Measurements from ENCODE around the gene SSTR4. TPM values are rescaled to one million over a fixed set of nuclear protein-coding genes. Genes with fewer than 3 reads are reported as not detected.

The SSTR4 gene
- total and polyA plus RNA-seq, 2 donors (not counting 1 experiment from before 2014, with no cell fraction given), result not detected

- Histone ChIP-seq H3K27me3 (ENCODE audit: control insufficient read depth, insufficient read depth, low read length) (peaks cover 2% of the 10 kb centered on the region), H3K36me3 (ENCODE audit: control insufficient read depth, insufficient read depth, low read length) (no peaks in the 10 kb centered on the region), H3K4me1 (ENCODE audit: control insufficient read depth, extremely low read depth, insufficient read depth, low read length) (peaks cover 3% of the 10 kb centered on the region), H3K27ac (ENCODE audit: insufficient read depth, low read length) (no peak overlapping the region), H3K9ac (ENCODE audit: insufficient read depth, low read length) (no peak overlapping the region), H3K9me3 (ENCODE audit: control insufficient read depth, insufficient read depth, low read depth, low read length) (no peaks in the 10 kb centered on the region), H3K4me2 (ENCODE audit: extremely low read depth, insufficient read depth, low read length) (no peak overlapping the region), H3K79me2 (ENCODE audit: control insufficient read depth, insufficient read depth, low read length) (no peaks in the 10 kb centered on the region), H2AFZ (ENCODE audit: low read length) (no peak overlapping the region), H4K20me1 (ENCODE audit: control insufficient read depth, extremely low read depth, insufficient read depth, low read length) (no peaks in the 10 kb centered on the region), H3K4me3 (replicated peaks in 1 of 4; ENCODE audit: control extremely low read depth in 1 of 4, insufficient read depth in 1 of 4, low read depth in 3 of 4, low read length in 4 of 4) (no peak overlapping the region)
- no peak for DNase-seq (ENCODE audit: low read depth in 2 of 2)
- TF ChIP-seq, protein P1, sequence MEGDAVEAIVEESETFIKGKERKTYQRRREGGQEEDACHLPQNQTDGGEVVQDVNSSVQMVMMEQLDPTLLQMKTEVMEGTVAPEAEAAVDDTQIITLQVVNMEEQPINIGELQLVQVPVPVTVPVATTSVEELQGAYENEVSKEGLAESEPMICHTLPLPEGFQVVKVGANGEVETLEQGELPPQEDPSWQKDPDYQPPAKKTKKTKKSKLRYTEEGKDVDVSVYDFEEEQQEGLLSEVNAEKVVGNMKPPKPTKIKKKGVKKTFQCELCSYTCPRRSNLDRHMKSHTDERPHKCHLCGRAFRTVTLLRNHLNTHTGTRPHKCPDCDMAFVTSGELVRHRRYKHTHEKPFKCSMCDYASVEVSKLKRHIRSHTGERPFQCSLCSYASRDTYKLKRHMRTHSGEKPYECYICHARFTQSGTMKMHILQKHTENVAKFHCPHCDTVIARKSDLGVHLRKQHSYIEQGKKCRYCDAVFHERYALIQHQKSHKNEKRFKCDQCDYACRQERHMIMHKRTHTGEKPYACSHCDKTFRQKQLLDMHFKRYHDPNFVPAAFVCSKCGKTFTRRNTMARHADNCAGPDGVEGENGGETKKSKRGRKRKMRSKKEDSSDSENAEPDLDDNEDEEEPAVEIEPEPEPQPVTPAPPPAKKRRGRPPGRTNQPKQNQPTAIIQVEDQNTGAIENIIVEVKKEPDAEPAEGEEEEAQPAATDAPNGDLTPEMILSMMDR (conservative IDR thresholded peaks at IDR 0.05 in 1 of 2, IDR thresholded peaks at IDR 0.05 in 1 of 2; ENCODE audit: low read depth in 1 of 2, low read length in 2 of 2), result no peak
- no peak for TF ChIP-seq EZH2 (IDR thresholded peaks at IDR 0.05; ENCODE audit: low read length, missing control alignments)
Observed at GRCh38 chr20:23066772-23067171, 31.7 kb downstream of the SSTR4 start.

DNA sequence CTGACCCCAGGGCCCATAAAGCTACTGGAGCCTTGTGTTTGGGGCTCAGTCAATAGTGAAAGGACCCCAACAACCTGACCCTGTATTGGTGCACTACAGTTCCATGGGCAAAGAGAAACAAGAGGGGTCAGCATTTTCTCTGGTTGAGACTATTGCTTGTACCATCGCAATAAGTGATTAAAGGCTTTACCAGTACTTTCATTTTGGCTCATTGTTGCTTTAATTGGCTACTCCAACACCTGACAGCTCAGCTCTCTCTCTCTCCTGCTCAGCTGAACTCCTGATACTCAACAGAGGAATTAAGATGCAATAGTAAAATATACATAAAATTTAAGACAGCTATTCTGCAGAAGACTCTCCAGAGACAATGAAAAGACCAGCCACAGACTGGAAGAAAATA lies 33.2 kb downstream of the SSTR4 start:
- no peaks in the 10 kb centered on the region for H3K9me3 ChIP-seq (ENCODE audit: control insufficient read depth, insufficient read depth, low read depth, low read length)

DNA sequence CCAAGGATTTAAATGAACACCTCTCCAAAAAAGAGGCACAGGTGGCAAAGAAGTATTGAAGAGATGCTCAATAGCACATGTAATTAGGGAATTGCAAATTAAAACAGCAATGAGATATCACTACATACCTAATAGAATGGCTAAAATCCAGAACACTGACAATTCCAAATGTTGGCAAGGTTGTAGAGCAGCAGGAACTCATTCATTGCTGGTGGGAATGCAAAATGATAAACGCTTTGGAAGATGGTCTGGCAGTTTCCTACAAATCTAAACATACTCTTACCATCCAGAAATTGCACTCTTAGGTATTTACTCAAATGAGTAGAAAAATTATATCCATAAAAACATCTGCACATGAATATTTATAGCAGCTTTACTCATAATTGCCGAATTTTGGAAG lies 34.0 kb downstream of the SSTR4 start:
- Histone ChIP-seq H3K27me3 (ENCODE audit: control insufficient read depth, insufficient read depth, low read length) (peaks cover 2% of the 10 kb centered on the region), H4K20me1 (ENCODE audit: control insufficient read depth, extremely low read depth, insufficient read depth, low read length) (no peaks in the 10 kb centered on the region), H3K9ac (ENCODE audit: insufficient read depth, low read length) (no peak overlapping the region), H3K36me3 (ENCODE audit: control insufficient read depth, insufficient read depth, low read length) (no peaks in the 10 kb centered on the region), H3K4me2 (ENCODE audit: extremely low read depth, insufficient read depth, low read length) (no peak overlapping the region), H3K9me3 (ENCODE audit: control insufficient read depth, insufficient read depth, low read depth, low read length) (no peaks in the 10 kb centered on the region), H3K79me2 (ENCODE audit: control insufficient read depth, insufficient read depth, low read length) (no peaks in the 10 kb centered on the region), H3K4me1 (ENCODE audit: control insufficient read depth, extremely low read depth, insufficient read depth, low read length) (no peaks in the 10 kb centered on the region), H2AFZ (ENCODE audit: low read length) (no peak overlapping the region), H3K27ac (ENCODE audit: insufficient read depth, low read length) (no peak overlapping the region), H3K4me3 (replicated peaks in 1 of 4; ENCODE audit: control extremely low read depth in 1 of 4, insufficient read depth in 1 of 4, low read depth in 3 of 4, low read length in 4 of 4) (no peak overlapping the region)
- TF ChIP-seq, protein P1 (conservative IDR thresholded peaks at IDR 0.05 in 1 of 2, IDR thresholded peaks at IDR 0.05 in 1 of 2; ENCODE audit: low read depth in 1 of 2, low read length in 2 of 2), result no peak
- no peak for TF ChIP-seq EZH2 (IDR thresholded peaks at IDR 0.05; ENCODE audit: low read length, missing control alignments)
- DNase-seq (ENCODE audit: low read depth in 2 of 2), result no peak

More for the DNA sequence above, 33.2 kb downstream of the SSTR4 start:
- Histone ChIP-seq H3K27me3 (ENCODE audit: control insufficient read depth, insufficient read depth, low read length) (peaks cover 2% of the 10 kb centered on the region), H2AFZ (ENCODE audit: low read length) (no peak overlapping the region), H3K4me3 (replicated peaks in 1 of 4; ENCODE audit: control extremely low read depth in 1 of 4, insufficient read depth in 1 of 4, low read depth in 3 of 4, low read length in 4 of 4) (no peak overlapping the region), H3K36me3 (ENCODE audit: control insufficient read depth, insufficient read depth, low read length) (no peaks in the 10 kb centered on the region), H3K4me2 (ENCODE audit: extremely low read depth, insufficient read depth, low read length) (no peak overlapping the region), H4K20me1 (ENCODE audit: control insufficient read depth, extremely low read depth, insufficient read depth, low read length) (no peaks in the 10 kb centered on the region), H3K4me1 (ENCODE audit: control insufficient read depth, extremely low read depth, insufficient read depth, low read length) (no peaks in the 10 kb centered on the region), H3K9ac (ENCODE audit: insufficient read depth, low read length) (no peak overlapping the region), H3K27ac (ENCODE audit: insufficient read depth, low read length) (no peak overlapping the region), H3K79me2 (ENCODE audit: control insufficient read depth, insufficient read depth, low read length) (no peaks in the 10 kb centered on the region)
- no peak for DNase-seq (ENCODE audit: low read depth in 2 of 2)
- TF ChIP-seq, protein P1 (conservative IDR thresholded peaks at IDR 0.05 in 1 of 2, IDR thresholded peaks at IDR 0.05 in 1 of 2; ENCODE audit: low read depth in 1 of 2, low read length in 2 of 2), result no peak
- TF ChIP-seq EZH2 (IDR thresholded peaks at IDR 0.05; ENCODE audit: low read length, missing control alignments), result no peak
